Measurements from ENCODE around the gene UBR4.
A peak's percentile ranks its signal among the peaks of the same experiment; 100 is the strongest.

The UBR4 gene

GRCh38 chr1:19250629-19251304 is 40.7 kb upstream of the UBR4 start:
- H4K20me1 ChIP-seq (ENCODE audit: insufficient read depth, low read length) = peaks cover 6% of the 10 kb centered on the region; the same call in 1 of the 2 replicates
- peak overlapping the region; percentile 95 for H3K4me2 ChIP-seq (ENCODE audit: low read depth, low read length)
- no peaks in the 10 kb centered on the region for H3F3A ChIP-seq (ENCODE audit: insufficient read depth, low read length)
- H2AFZ ChIP-seq (ENCODE audit: low read length) = peak overlapping the region; percentile 90
- no peaks in the 10 kb centered on the region; the same call in 1 of the 2 replicates for H3K36me3 ChIP-seq (replicated peaks; ENCODE audit: insufficient read depth, low read length)
- no peak for TF ChIP-seq CTCF (IDR thresholded peaks at IDR 0.05; ENCODE audit: low read length)
- TF ChIP-seq EZH2phosphoT487 (IDR thresholded peaks at IDR 0.05; ENCODE audit: low read length) = no peak
- no peak for TF ChIP-seq EZH2 (optimal IDR thresholded peaks at IDR 0.05; ENCODE audit: low read depth, low read length)
- H3K9me3 ChIP-seq (replicated peaks; ENCODE audit: insufficient read depth, low read length) = no peaks in the 10 kb centered on the region
- H3K27me3 ChIP-seq (replicated peaks; ENCODE audit: insufficient read depth, low read length) = no peaks in the 10 kb centered on the region
- H3K27ac ChIP-seq (ENCODE audit: low read length) = peak overlapping the region; percentile 90; the same call in 1 of the 2 replicates
- no peaks in the 10 kb centered on the region for H3K9me2 ChIP-seq (replicated peaks; ENCODE audit: insufficient read depth, low read length)
- H3K79me2 ChIP-seq (ENCODE audit: low read length) = peaks cover 98% of the 10 kb centered on the region
- peaks cover 18% of the 10 kb centered on the region for H3K4me1 ChIP-seq (ENCODE audit: low read length)
- no peak for DNase-seq
- peak overlapping the region; percentile 94 for H3K9ac ChIP-seq (ENCODE audit: low read length)
- peak overlapping the region; percentile 87 for H3K4me3 ChIP-seq (ENCODE audit: low read length)

GRCh38 chr1:19240673-19241538 is 30.8 kb upstream of the UBR4 start:
- TF ChIP-seq EZH2 (optimal IDR thresholded peaks at IDR 0.05; ENCODE audit: low read depth, low read length) (no peak), CTCF (IDR thresholded peaks at IDR 0.05; ENCODE audit: low read length) (peak; percentile 85), EZH2phosphoT487 (IDR thresholded peaks at IDR 0.05; ENCODE audit: low read length) (no peak)
- no peaks in the 10 kb centered on the region for H3K9me3 ChIP-seq (replicated peaks; ENCODE audit: insufficient read depth, low read length)
- H3K4me2 ChIP-seq (ENCODE audit: low read depth, low read length) = no peak overlapping the region
- no peak overlapping the region for H3K27ac ChIP-seq (ENCODE audit: low read length)
- no peaks in the 10 kb centered on the region for H3K9me2 ChIP-seq (replicated peaks; ENCODE audit: insufficient read depth, low read length)
- peaks cover 2% of the 10 kb centered on the region for H3K79me2 ChIP-seq (ENCODE audit: low read length)
- H3K27me3 ChIP-seq (replicated peaks; ENCODE audit: insufficient read depth, low read length) = no peaks in the 10 kb centered on the region
- H2AFZ ChIP-seq (ENCODE audit: low read length) = no peak overlapping the region
- H3K36me3 ChIP-seq (replicated peaks; ENCODE audit: insufficient read depth, low read length) = peaks cover 10% of the 10 kb centered on the region
- H3K4me1 ChIP-seq (ENCODE audit: low read length) = no peaks in the 10 kb centered on the region
- H3K9ac ChIP-seq (ENCODE audit: low read length) = no peak overlapping the region
- H3K4me3 ChIP-seq (ENCODE audit: low read length) = no peak overlapping the region
- no peaks in the 10 kb centered on the region for H3F3A ChIP-seq (ENCODE audit: insufficient read depth, low read length)
- H4K20me1 ChIP-seq (ENCODE audit: insufficient read depth, low read length) = no peaks in the 10 kb centered on the region
- peak; percentile 49 for DNase-seq

- Histone ChIP-seq H3F3A (ENCODE audit: insufficient read depth, low read length) (no peaks in the 10 kb centered on the region), H3K9ac (ENCODE audit: low read length) (no peak overlapping the region), H3K36me3 (replicated peaks; ENCODE audit: insufficient read depth, low read length) (peaks cover 10% of the 10 kb centered on the region), H2AFZ (ENCODE audit: low read length) (no peak overlapping the region), H3K4me2 (ENCODE audit: low read depth, low read length) (no peak overlapping the region), H3K27ac (ENCODE audit: low read length) (no peak overlapping the region), H3K27me3 (replicated peaks; ENCODE audit: insufficient read depth, low read length) (no peaks in the 10 kb centered on the region), H3K79me2 (ENCODE audit: low read length) (no peaks in the 10 kb centered on the region), H3K9me3 (replicated peaks; ENCODE audit: insufficient read depth, low read length) (no peaks in the 10 kb centered on the region), H3K4me3 (ENCODE audit: low read length) (no peak overlapping the region), H3K4me1 (ENCODE audit: low read length) (no peaks in the 10 kb centered on the region), H3K9me2 (replicated peaks; ENCODE audit: insufficient read depth, low read length) (no peaks in the 10 kb centered on the region), H4K20me1 (ENCODE audit: insufficient read depth, low read length) (no peaks in the 10 kb centered on the region)
- no peak for TF ChIP-seq CTCF (IDR thresholded peaks at IDR 0.05; ENCODE audit: low read length)
- no peak for DNase-seq
Measured at GRCh38 chr1:19239876-19240275, 29.8 kb upstream of the UBR4 start.
